ENCODE data around the gene CMTR1.
"Not testable (repeated sequence)": the region's sequence is repeated elsewhere in the genome, so short reads cannot be mapped to it uniquely, and the experiment has no call there.

DNA sequence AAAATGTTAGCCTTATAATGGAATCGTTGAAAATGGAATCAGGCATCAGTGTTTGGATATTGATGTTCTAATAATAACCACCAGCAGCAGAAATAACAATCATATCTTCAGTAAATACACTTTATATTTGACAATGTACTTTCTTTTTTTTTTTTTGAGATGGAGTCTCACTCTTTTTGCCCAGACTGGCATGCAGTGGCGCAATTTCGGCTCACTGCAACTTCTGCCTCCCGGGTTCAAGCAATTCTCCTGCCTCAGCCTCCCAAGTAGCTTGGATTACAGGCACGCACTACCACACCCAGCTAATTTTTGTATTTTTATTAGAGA lies 10.2 kb downstream of the CMTR1 start:
- not testable (repeated sequence) for TF ChIP-seq POLR2A (IDR thresholded peaks at IDR 0.05)
- TF ChIP-seq, protein P1, sequence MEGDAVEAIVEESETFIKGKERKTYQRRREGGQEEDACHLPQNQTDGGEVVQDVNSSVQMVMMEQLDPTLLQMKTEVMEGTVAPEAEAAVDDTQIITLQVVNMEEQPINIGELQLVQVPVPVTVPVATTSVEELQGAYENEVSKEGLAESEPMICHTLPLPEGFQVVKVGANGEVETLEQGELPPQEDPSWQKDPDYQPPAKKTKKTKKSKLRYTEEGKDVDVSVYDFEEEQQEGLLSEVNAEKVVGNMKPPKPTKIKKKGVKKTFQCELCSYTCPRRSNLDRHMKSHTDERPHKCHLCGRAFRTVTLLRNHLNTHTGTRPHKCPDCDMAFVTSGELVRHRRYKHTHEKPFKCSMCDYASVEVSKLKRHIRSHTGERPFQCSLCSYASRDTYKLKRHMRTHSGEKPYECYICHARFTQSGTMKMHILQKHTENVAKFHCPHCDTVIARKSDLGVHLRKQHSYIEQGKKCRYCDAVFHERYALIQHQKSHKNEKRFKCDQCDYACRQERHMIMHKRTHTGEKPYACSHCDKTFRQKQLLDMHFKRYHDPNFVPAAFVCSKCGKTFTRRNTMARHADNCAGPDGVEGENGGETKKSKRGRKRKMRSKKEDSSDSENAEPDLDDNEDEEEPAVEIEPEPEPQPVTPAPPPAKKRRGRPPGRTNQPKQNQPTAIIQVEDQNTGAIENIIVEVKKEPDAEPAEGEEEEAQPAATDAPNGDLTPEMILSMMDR (IDR thresholded peaks at IDR 0.05): not testable (repeated sequence)
